ENCODE data around the gene PWP2.
"Not testable (repeated sequence)": the region's sequence is repeated elsewhere in the genome, so short reads cannot be mapped to it uniquely, and the experiment has no call there.

DNA sequence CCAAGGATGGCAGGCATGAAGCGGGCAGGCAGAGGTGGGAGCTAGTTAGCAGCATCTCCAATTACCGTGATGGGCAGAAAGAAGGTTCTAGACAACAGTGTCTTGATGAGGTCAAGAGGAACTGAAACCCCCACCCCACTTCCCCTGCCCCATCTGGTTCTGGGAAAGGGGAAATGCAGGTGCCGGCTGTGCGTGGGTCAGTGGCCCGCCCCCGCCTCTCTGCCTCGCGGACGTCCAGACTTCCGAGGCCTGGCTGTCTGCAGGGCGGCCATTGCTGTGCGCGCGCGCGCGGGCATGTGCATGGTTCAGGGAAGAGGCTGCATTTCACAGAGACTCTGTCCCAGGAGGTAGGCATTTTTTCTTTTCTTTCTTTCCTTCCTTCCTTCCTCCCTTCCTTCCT lies 68.0 kb downstream of the PWP2 start:
- TF ChIP-seq EZH2 (IDR thresholded peaks at IDR 0.05; ENCODE audit: low read length), result not testable (repeated sequence)
- TF ChIP-seq, protein P1, sequence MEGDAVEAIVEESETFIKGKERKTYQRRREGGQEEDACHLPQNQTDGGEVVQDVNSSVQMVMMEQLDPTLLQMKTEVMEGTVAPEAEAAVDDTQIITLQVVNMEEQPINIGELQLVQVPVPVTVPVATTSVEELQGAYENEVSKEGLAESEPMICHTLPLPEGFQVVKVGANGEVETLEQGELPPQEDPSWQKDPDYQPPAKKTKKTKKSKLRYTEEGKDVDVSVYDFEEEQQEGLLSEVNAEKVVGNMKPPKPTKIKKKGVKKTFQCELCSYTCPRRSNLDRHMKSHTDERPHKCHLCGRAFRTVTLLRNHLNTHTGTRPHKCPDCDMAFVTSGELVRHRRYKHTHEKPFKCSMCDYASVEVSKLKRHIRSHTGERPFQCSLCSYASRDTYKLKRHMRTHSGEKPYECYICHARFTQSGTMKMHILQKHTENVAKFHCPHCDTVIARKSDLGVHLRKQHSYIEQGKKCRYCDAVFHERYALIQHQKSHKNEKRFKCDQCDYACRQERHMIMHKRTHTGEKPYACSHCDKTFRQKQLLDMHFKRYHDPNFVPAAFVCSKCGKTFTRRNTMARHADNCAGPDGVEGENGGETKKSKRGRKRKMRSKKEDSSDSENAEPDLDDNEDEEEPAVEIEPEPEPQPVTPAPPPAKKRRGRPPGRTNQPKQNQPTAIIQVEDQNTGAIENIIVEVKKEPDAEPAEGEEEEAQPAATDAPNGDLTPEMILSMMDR (optimal IDR thresholded peaks at IDR 0.05 in 1 of 3, IDR thresholded peaks at IDR 0.05 in 1 of 3, conservative IDR thresholded peaks at IDR 0.05 in 1 of 3; ENCODE audit: extremely low read depth in 1 of 3, insufficient read depth in 2 of 3, low read length in 3 of 3), result not testable (repeated sequence)

Measured in keratinocyte (primary cell).